Measurements from ENCODE around the gene AEN. TPM values are rescaled to one million over a fixed set of nuclear protein-coding genes. Genes with fewer than 3 reads are reported as not detected.

AEN gene
- polyA plus RNA-seq, 1 experiment, result 45.5 TPM

DNA sequence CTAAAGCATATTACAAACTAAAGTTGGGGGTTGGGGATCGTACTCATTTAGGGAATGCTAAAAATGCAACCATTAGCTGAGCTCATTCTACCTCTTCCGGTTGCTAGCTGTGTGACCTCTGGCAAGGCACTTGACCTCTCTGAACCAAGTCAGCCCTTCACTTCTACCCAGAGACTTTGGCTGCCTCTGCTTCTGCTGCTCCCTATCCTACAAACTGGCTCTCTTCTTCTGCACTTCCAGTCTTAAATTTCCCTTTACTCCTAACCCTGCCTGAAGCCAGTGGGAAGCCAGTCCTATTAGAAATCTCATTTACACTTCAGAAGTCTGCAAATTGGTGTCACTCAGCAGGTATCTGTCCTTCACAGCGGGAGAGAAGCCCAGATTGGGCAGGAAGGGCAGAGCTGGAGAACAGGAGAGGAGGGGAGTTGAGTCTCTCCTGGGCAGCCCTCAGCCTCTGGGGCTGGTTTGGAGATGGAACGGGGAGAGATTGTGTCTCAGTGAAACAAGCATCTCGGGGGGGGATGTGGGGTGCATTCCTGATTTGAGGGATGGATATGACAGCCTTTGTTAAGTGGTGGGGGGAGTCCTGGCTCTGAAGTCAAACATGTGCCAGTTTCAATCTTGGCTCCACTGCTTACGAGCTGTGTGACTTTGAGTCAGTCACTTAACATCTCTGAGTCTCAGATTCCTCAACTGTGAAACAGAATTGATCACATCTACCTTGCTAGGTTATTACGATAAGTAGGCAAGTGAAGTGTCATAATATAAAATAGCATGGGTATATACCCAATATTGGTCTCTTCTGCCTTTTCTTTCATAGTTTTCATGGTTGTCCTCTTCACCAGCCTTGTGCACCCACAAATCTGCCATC, 7.8 kb upstream of the AEN start:
- CTCF ChIA-PET, result interaction anchor here (0.8 to 1.2 kb wide), 4 partner anchors 136 to 151 kb away, joined by 3 read pairs; no protein-coding TSS in a partner anchor
- peaks cover 1% of the 10 kb centered on the region; the same call in 1 of the 2 replicates for H3K27me3 ChIP-seq (ENCODE audit: control insufficient read depth, insufficient read depth, low read length)
- POLR2A ChIA-PET, result no interaction called here
- H3K36me3 ChIP-seq (ENCODE audit: control insufficient read depth, insufficient read depth, low read length), result no peaks in the 10 kb centered on the region
- TF ChIP-seq, protein P1, sequence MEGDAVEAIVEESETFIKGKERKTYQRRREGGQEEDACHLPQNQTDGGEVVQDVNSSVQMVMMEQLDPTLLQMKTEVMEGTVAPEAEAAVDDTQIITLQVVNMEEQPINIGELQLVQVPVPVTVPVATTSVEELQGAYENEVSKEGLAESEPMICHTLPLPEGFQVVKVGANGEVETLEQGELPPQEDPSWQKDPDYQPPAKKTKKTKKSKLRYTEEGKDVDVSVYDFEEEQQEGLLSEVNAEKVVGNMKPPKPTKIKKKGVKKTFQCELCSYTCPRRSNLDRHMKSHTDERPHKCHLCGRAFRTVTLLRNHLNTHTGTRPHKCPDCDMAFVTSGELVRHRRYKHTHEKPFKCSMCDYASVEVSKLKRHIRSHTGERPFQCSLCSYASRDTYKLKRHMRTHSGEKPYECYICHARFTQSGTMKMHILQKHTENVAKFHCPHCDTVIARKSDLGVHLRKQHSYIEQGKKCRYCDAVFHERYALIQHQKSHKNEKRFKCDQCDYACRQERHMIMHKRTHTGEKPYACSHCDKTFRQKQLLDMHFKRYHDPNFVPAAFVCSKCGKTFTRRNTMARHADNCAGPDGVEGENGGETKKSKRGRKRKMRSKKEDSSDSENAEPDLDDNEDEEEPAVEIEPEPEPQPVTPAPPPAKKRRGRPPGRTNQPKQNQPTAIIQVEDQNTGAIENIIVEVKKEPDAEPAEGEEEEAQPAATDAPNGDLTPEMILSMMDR (IDR thresholded peaks at IDR 0.05; ENCODE audit: insufficient read depth, low read depth, low read length), result no peak
- no peak for DNase-seq (ENCODE audit: low read depth)
- no peak overlapping the region for H3K4me3 ChIP-seq (ENCODE audit: low read depth, low read length)

DNA sequence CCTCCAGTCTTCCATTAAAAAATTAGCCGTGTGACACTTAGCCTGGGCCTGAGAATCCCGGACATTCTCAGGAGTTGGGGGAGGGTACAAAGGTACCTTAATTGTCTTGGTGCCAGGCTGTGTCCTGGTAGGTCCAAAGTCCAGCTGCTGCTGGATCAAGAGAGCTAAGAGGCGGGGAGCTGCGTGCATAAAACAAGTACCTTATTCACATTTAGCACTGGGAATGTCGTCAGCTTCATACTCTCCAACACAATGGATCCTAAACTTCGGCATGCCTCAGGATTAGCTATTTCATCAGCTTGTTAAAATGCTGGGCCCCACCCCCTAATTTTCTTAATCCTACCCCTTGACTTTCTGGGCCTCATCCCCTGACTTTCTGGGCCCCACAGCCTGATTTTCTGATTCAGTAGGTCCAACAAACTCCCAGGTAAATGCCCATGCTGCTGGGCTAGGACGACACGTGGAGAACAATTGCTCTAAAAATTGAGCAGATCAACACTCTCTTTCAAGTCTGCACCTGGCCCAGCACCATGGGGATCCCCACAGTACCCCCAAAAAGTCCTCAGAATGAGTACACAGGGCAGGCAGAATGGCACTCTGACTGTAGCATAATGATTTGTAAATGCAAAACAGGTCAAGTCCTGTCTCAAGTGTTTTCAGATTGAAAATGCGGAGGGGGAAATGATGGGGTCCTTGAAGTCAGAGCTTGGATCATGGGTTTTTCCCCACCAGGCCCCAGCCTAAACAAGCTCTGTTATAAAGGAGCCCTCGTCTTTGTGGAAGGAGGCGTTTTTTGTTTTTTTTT, 5.6 kb upstream of the AEN start:
- H3K27me3 ChIP-seq (ENCODE audit: control insufficient read depth, insufficient read depth, low read length), result no peaks in the 10 kb centered on the region
- no peaks in the 10 kb centered on the region for H3K36me3 ChIP-seq (ENCODE audit: control insufficient read depth, insufficient read depth, low read length)
- TF ChIP-seq, protein P1 (IDR thresholded peaks at IDR 0.05; ENCODE audit: insufficient read depth, low read depth, low read length), result no peak
- CTCF ChIA-PET, result interaction anchor here (0.5 to 1.6 kb wide), 7 partner anchors 9 to 182 kb away, joined by 3 to 11 read pairs (median 3); no protein-coding TSS in a partner anchor
- DNase-seq (ENCODE audit: low read depth), result no peak
- POLR2A ChIA-PET, result no interaction called here
- no peak overlapping the region for H3K4me3 ChIP-seq (ENCODE audit: low read depth, low read length)

DNA sequence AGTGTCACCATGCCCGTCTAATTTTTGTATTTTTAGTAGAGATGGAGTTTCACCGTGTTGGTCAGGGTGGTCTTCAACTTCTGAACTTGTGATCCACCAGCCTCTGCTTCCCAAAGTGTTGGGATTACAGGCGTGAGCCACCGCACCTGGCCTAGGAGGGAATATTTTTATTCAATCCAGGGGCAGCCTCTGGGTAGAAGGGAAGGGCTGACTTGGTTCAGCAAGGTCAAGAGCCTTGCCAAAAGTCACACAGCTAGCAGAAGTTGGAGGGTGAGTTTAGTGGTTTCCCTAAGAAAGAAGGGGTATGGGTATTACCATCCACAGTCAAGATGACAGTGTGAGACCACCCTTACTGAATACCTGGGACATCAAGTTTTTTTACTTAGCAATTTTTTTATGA, 4.9 kb upstream of the AEN start:
- POLR2A ChIA-PET, result no interaction called here

DNA sequence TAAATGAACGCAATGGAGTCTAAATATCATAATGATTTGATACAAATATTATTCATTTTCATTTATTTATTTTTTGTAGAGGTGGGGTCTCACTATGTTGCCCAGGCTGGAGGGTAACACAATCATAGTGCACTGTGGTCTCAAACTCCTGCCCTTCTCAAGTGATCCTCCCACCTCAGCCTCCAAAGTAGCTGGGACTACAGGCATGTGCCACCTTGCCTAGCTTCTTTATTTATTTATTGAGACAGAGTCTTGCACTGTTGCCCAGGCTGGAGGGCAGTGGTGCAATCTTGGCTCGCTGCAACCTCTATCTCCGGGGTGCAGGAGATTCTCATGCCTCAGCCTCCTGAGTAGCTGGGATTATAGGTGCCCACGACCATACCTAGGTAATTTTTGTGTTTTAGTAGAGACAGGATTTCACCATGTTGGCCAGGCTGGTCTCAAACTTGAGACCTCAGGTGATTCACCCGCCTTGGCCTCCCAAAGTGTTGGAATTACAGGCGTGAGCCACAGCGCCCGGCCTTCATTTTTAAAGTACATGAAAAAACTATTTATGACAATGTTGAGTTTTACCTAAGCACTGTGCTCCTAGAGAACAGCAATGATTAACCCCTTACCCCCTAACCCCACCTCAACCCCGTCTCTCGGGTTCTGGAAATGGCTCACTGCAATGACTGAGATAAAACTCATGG, 4.0 kb upstream of the AEN start:
- Histone ChIP-seq H3K27me3 (ENCODE audit: control insufficient read depth, insufficient read depth, low read length) (no peaks in the 10 kb centered on the region), H3K36me3 (ENCODE audit: control insufficient read depth, insufficient read depth, low read length) (no peaks in the 10 kb centered on the region), H3K4me3 (ENCODE audit: low read depth, low read length) (no peak overlapping the region)
- no peak for DNase-seq (ENCODE audit: low read depth)
- CTCF ChIA-PET, result interaction anchor here (0.6 to 1.4 kb wide), 2 partner anchors 8 to 163 kb away, joined by 3 to 5 read pairs; no protein-coding TSS in a partner anchor
- POLR2A ChIA-PET, result no interaction called here
- TF ChIP-seq, protein P1 (IDR thresholded peaks at IDR 0.05; ENCODE audit: insufficient read depth, low read depth, low read length), result no peak

More for the DNA sequence above, 4.9 kb upstream of the AEN start:
- TF ChIP-seq, protein P1 (IDR thresholded peaks at IDR 0.05; ENCODE audit: insufficient read depth, low read depth, low read length), result no peak
- Histone ChIP-seq H3K36me3 (ENCODE audit: control insufficient read depth, insufficient read depth, low read length) (no peaks in the 10 kb centered on the region), H3K27me3 (ENCODE audit: control insufficient read depth, insufficient read depth, low read length) (no peaks in the 10 kb centered on the region), H3K4me3 (ENCODE audit: low read depth, low read length) (no peak overlapping the region)
- CTCF ChIA-PET, result no interaction called here
- no peak for DNase-seq (ENCODE audit: low read depth)

Measured in BJ (cell line).